KMS-11 (cell line): ENCODE data around the gene FAM163B.

Source experiments
- H2AFZ ChIP-seq: fragments of 200-600 bp; sonication (generic); 2 replicates; pipeline ENCODE4 v1.6.1; 2016; ENCODE audit warnings: antibody characterized with exemption, mixed run types, low read depth
- H3K27ac ChIP-seq: fragments of 200-600 bp; sonication (generic); 2 replicates; pipeline ENCODE4 v1.6.1; 2016; ENCODE audit warnings: mild to moderate bottlenecking, mixed run types
- H3K27me3 ChIP-seq: fragments of 200-600 bp; sonication (generic); 2 replicates; pipeline ENCODE4 v1.6.1; 2017; ENCODE audit warnings: mild to moderate bottlenecking, low read depth, mixed run types, moderate library complexity; ENCODE audit not compliant: insufficient read depth
- H3K36me3 ChIP-seq: fragments of 200-600 bp; sonication (generic); 2 replicates; pipeline ENCODE4 v1.6.1; 2017; ENCODE audit warnings: mild to moderate bottlenecking, mixed run types; ENCODE audit not compliant: insufficient read depth
- H3K4me1 ChIP-seq: fragments of 200-600 bp; sonication (generic); 2 replicates; pipeline ENCODE4 v1.6.1; 2016; ENCODE audit warnings: mild to moderate bottlenecking, low read depth, mixed run types; ENCODE audit not compliant: poor library complexity, severe bottlenecking
- H3K4me2 ChIP-seq: fragments of 200-600 bp; sonication (generic); 2 replicates; pipeline ENCODE4 v1.7.0; 2016; ENCODE audit warnings: mild to moderate bottlenecking, mixed run types
- H3K4me3 ChIP-seq: fragments of 200-600 bp; sonication (generic); IDR thresholded peaks from 2 replicates; pipeline ENCODE4 v1.6.1; 2017; ENCODE audit warnings: low read depth, low read length, mixed read lengths; ENCODE audit not compliant: insufficient read depth
- H3K79me2 ChIP-seq: fragments of 200-600 bp; sonication (generic); 2 replicates; pipeline ENCODE4 v1.6.1; 2016; ENCODE audit warnings: low read depth, mixed run types; ENCODE audit not compliant: insufficient read depth
- H3K9ac ChIP-seq: fragments of 200-600 bp; sonication (generic); 2 replicates; pipeline ENCODE4 v1.6.1; 2016; ENCODE audit warnings: mild to moderate bottlenecking, mixed run types
- H4K20me1 ChIP-seq: fragments of 200-600 bp; sonication (generic); 2 replicates; pipeline ENCODE4 v1.6.1; 2016; ENCODE audit warnings: mild to moderate bottlenecking, mixed run types; ENCODE audit not compliant: insufficient read depth
- CTCF ChIP-seq: fragments of 200-600 bp; sonication (generic); conservative IDR thresholded peaks from 2 replicates; pipeline ENCODE4 v1.6.1; 2017; ENCODE audit warnings: low read depth, mild to moderate bottlenecking, antibody characterized with exemption, low read length, moderate library complexity, mixed read lengths

The FAM163B gene

GRCh38 chr9:133647765-133648469 is 38.7 kb upstream of the FAM163B start:
- no peak overlapping the region for H3K4me2 ChIP-seq
- H4K20me1 ChIP-seq, result no peaks in the 10 kb centered on the region
- H3K4me1 ChIP-seq, result no peaks in the 10 kb centered on the region
- H3K36me3 ChIP-seq, result no peaks in the 10 kb centered on the region
- no peak overlapping the region for H3K9ac ChIP-seq
- peaks cover 80% of the 10 kb centered on the region for H3K27me3 ChIP-seq
- no peak overlapping the region for H3K27ac ChIP-seq
- TF ChIP-seq CTCF, result no peak
- H2AFZ ChIP-seq, result no peak overlapping the region
- no peak overlapping the region for H3K4me3 ChIP-seq
- no peaks in the 10 kb centered on the region for H3K79me2 ChIP-seq

GRCh38 chr9:133647148-133647547 is 38.0 kb upstream of the FAM163B start:
- Histone ChIP-seq H3K27me3 (peaks cover 85% of the 10 kb centered on the region), H3K79me2 (no peaks in the 10 kb centered on the region)

GRCh38 chr9:133645021-133645765 is 36.0 kb upstream of the FAM163B start:
- Histone ChIP-seq H3K4me1 (no peaks in the 10 kb centered on the region), H3K4me3 (no peak overlapping the region), H3K27ac (no peak overlapping the region), H3K79me2 (no peaks in the 10 kb centered on the region), H3K27me3 (peaks cover 86% of the 10 kb centered on the region), H2AFZ (no peak overlapping the region), H4K20me1 (no peaks in the 10 kb centered on the region), H3K36me3 (no peaks in the 10 kb centered on the region), H3K4me2 (no peak overlapping the region), H3K9ac (no peak overlapping the region)
- no peak for TF ChIP-seq CTCF

More at GRCh38 chr9:133647148-133647547, 38.0 kb upstream of the FAM163B start:
- H4K20me1 ChIP-seq, result no peaks in the 10 kb centered on the region
- no peak for TF ChIP-seq CTCF
- no peak overlapping the region for H3K4me2 ChIP-seq
- no peaks in the 10 kb centered on the region for H3K4me1 ChIP-seq
- H3K36me3 ChIP-seq, result no peaks in the 10 kb centered on the region
- H3K9ac ChIP-seq, result no peak overlapping the region
- H3K4me3 ChIP-seq, result no peak overlapping the region
- no peak overlapping the region for H3K27ac ChIP-seq
- no peak overlapping the region for H2AFZ ChIP-seq

GRCh38 chr9:133643978-133644760 is 35.0 kb upstream of the FAM163B start:
- no peak overlapping the region for H3K9ac ChIP-seq
- H3K4me2 ChIP-seq, result no peak overlapping the region
- no peak overlapping the region for H3K27ac ChIP-seq
- H2AFZ ChIP-seq, result no peak overlapping the region
- no peaks in the 10 kb centered on the region for H3K4me1 ChIP-seq
- H3K27me3 ChIP-seq, result peaks cover 80% of the 10 kb centered on the region
- no peaks in the 10 kb centered on the region for H4K20me1 ChIP-seq
- TF ChIP-seq CTCF, result no peak
- H3K36me3 ChIP-seq, result no peaks in the 10 kb centered on the region
- H3K79me2 ChIP-seq, result no peaks in the 10 kb centered on the region
- H3K4me3 ChIP-seq, result no peak overlapping the region
